Endothelial cell of umbilical vein (primary cell): ENCODE data around the gene SERINC1.

Source experiments
- EZH2 ChIP-seq: IDR thresholded peaks from 2 replicates; pipeline ENCODE4 v1.6.1; 2012; ENCODE audit warnings: borderline replicate concordance, low read depth, mild to moderate bottlenecking, moderate library complexity, low read length, inconsistent platforms; ENCODE audit not compliant: severe bottlenecking
- JUN ChIP-seq: IDR thresholded peaks from 2 replicates; pipeline ENCODE4 v1.6.1; 2011; ENCODE audit warnings: borderline replicate concordance, low read depth; ENCODE audit not compliant: insufficient read length, insufficient read depth
- POLR2A ChIP-seq: IDR thresholded peaks from 2 replicates; pipeline ENCODE4 v1.6.1; 2012; ENCODE audit warnings: low read depth, mild to moderate bottlenecking, control low read depth, low read length
- POLR2AphosphoS5 ChIP-seq: IDR thresholded peaks from 2 replicates; pipeline ENCODE4 v1.6.1; 2012; ENCODE audit warnings: low read depth, mild to moderate bottlenecking, control low read depth, low read length, moderate library complexity; ENCODE audit not compliant: insufficient read depth
- TF ChIP-seq, protein P1 (sequence below), 2 donors: IDR thresholded peaks; 1 replicate in 1 of 2; 2 replicates in 1 of 2; pipeline ENCODE4 v1.5.1; 2011; ENCODE audit warnings: low read length in 2 of 2, mild to moderate bottlenecking in 2 of 2, moderate library complexity in 2 of 2, control low read depth in 1 of 2, inconsistent platforms in 1 of 2, low read depth in 1 of 2; ENCODE audit not compliant: insufficient read depth in 1 of 2; ENCODE audit errors: extremely low read depth in 1 of 2

DNA sequence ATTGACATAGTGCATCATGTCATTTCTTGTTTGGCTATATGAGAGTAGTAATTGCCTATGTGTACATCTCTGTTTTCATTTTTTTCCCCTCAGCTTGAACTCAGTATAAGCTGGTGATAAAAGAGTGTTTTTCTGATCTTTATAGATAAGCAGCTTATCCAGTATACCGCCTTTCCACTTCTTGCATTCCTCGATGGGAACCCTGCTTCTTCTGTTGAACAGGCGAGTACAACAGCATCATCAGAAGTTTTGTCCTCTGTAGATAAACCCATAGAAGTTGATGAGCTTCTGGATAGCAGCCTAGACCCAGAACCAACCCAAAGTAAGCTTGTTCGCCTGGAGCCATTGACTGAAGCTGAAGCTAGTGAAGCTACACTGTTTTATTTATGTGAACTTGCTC, 39.8 kb downstream of the SERINC1 start:
- TF ChIP-seq, protein P1, sequence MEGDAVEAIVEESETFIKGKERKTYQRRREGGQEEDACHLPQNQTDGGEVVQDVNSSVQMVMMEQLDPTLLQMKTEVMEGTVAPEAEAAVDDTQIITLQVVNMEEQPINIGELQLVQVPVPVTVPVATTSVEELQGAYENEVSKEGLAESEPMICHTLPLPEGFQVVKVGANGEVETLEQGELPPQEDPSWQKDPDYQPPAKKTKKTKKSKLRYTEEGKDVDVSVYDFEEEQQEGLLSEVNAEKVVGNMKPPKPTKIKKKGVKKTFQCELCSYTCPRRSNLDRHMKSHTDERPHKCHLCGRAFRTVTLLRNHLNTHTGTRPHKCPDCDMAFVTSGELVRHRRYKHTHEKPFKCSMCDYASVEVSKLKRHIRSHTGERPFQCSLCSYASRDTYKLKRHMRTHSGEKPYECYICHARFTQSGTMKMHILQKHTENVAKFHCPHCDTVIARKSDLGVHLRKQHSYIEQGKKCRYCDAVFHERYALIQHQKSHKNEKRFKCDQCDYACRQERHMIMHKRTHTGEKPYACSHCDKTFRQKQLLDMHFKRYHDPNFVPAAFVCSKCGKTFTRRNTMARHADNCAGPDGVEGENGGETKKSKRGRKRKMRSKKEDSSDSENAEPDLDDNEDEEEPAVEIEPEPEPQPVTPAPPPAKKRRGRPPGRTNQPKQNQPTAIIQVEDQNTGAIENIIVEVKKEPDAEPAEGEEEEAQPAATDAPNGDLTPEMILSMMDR (IDR thresholded peaks at IDR 0.05; ENCODE audit: extremely low read depth in 1 of 2, insufficient read depth in 1 of 2, low read depth in 1 of 2, low read length in 2 of 2): no peak
- TF ChIP-seq POLR2A (no peak), EZH2 (no peak), POLR2AphosphoS5 (no peak), JUN (no peak)
